ENCODE data around the gene FAT1.
A peak's percentile ranks its signal among the peaks of the same experiment; 100 is the strongest.
"Not testable (repeated sequence)": the region's sequence is repeated elsewhere in the genome, so short reads cannot be mapped to it uniquely, and the experiment has no call there.

FAT1 gene

GRCh38 chr4:186693159-186693815 lies 30.4 kb downstream of the FAT1 start:
- FAIRE-seq, result no peak

DNA sequence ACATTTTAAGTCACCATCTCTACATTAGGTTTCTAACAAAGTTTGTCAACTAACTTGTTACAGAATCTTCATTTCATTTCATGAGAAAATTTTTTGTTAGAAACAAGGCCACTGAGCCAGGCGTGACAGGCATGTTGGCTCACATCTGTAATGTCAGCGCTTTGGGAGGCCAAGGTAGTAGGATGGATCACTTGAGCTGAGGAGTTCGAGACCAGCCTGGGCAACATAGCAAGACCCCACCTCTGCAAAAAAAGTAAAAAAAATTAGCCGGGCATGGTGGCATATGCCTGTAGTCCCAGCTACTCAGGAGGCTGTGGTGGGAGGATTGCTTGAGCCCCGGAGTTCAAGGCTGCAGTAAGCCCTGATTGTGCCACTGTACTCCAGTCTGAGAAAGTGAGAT lies 32.3 kb downstream of the FAT1 start:
- no peak for FAIRE-seq

DNA sequence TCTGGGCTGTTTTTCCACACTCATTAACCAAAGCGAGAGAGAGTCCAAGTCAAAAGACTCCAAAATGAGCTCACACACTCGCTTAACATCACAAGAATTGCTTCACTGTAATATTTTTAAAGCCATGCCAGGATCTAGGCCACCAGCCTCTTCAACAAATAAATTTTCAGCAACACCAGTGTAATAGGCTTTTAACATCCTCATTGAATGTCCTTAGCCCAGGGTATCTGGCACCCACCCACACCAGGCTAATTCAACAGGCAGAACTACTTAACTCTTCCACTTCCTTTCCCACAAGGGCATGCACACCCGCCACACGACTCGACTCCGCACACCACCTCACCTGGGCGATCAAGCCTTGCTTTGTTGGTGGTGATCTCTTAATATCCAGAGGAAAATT lies 34.2 kb downstream of the FAT1 start:
- no peak for FAIRE-seq

DNA sequence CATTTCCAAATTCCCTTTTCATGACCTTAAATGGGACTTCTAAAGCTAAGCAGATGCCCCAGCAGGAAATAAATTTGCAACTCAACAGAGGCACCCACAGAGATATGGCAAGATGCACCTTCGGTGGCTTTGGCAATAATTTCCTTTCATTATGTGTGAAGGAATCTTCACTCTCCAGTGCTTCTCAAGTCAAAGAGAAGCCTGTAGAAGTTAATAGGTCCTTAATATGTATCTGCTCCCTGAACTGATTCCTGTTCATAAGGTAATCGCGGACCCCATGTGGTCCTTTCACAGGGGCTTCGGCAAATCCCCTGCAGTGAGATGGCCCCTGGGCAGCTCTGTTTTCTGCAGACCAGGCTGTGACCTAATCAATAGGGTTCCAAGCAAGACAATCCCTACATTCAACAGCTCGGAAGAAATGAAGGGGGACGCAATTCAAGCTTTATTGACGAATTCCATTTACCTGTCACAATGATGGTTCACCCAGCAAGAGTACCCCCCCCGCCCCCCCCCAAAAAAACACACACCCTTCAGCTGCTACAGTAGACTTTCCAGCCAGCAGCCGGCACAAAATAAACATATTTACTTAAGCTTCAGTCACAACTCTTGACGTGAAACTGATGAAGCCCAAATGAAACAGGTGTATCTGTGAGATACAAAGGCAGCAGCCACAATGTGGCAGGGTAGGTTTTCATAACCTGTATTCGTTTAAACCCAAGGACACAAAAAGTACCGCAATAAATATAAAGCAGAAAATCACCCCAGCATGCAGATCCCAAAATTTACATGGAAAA lies 35.3 kb downstream of the FAT1 start:
- FAIRE-seq, result no peak

GRCh38 chr4:186687265-186687664 lies 36.4 kb downstream of the FAT1 start:
- no peak for FAIRE-seq

DNA sequence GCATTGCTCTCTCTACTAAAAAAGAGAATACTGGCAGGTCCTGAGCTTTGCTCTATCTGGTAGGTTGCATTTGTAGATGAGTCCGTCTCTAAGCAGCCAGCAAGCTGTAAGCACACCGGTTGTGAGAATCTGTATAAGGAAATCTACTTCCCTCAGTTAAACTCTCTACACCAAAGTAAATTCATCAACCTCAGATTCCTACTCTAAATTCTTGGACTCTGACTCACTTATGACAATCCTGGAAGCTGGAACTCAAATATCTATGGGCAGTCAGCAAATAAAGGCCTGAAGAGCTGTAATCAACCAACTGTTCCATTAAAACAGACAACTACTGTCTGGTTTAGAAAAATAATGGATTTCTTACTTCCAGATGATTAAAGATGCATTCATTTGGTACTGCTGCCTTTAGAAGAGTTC lies 37.9 kb downstream of the FAT1 start:
- no peak for FAIRE-seq

- no peak for FAIRE-seq
Observed at GRCh38 chr4:186684889-186685309, 38.8 kb downstream of the FAT1 start.

- no peak for FAIRE-seq
Observed at GRCh38 chr4:186684220-186684619, 39.4 kb downstream of the FAT1 start.

DNA sequence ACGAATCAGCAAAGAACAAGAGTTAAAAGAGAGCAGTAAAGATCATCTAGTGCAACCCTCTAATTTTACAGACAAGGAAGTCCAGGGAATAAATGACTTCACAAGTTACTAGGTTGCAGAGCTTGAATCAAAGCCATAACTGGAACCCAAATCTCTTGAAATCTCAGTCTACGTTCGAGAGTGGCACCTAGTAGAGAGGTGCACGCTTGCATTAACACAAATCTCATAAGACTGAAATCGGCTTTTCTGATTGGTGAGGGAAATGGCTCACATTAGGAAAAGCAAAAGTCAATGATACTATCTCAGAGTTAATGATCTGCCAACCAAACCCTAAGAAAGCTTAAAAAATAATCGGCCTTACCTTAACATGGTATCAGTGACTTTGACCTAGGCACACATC lies 43.0 kb downstream of the FAT1 start:
- FAIRE-seq, result no peak

DNA sequence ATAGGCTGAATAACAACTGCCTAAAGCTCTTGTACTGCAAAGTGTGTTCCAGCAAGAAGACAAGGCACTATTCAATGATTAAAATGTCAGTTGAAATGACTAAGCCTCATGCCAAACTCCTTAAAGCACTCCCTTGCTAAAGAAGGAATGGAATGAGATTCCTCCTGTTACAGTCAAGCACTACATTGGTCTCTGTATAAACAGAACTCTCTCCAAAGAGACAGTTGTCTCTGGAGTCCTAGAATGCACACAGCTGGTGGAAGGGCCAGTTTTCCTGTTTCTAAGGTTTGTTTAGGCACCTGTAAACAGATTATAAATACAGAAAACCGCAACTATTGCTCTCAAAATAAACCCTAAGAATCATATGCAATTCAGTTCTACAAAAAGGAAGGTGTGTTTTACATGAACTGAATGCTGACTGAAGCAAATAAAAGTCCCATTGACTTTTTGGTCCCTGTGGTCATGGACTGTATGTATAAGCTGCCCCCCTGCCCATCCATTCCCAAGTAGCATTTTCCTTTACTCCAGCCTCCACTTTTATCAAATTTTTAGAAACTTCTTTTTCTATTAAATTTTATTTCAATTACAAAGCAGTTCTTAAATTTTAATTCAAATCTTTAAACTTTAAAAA lies 47.0 kb downstream of the FAT1 start:
- FAIRE-seq, result no peak

DNA sequence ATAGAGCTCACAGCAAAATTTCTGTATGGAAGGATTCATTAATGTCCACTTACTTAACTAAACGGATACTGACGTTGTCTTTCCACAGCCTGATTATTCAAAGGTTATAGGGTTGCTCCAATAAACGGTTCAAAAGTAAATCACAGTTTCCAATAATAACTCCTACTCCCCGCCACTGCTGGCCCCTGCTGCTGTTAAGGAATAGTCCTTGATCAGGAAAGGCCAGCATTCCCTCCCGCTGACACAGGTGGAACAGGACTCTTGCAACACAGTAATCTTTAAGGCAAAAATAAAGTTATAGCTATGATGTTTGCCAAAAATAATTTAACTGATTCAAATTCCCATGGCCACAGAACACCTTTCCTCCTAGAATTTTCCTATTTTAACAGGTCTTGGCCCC lies 53.9 kb downstream of the FAT1 start:
- no peak for FAIRE-seq

DNA sequence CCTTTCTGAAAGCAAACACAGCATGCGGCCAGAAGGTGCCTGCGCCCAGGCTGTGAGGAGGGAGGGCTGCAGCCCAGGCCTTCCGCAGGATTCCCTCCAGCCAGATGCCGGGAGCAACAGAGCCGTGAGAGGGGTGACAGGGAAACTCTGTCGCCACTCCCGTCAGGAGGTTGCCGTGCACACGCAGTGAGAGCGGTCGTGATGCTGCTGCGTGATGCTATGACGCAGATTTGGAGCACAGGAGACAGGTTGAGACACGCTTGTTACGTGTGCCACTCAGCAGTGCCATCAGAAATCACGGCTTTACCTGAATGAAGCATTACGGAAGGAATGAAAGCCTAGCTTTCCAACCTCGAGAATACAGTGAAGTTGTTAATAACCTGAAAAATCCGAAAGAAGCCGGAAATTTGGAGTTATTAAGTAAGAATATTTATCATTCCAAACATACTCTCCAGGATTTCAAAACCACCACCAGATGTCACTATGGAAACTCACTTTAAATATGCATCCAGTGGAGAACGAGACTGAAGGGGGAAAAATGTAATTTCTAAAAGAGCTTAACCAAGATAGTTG lies 54.4 kb downstream of the FAT1 start:
- FAIRE-seq, result no peak

- FAIRE-seq, result no peak
Observed at GRCh38 chr4:186666750-186667149, 56.9 kb downstream of the FAT1 start.

DNA sequence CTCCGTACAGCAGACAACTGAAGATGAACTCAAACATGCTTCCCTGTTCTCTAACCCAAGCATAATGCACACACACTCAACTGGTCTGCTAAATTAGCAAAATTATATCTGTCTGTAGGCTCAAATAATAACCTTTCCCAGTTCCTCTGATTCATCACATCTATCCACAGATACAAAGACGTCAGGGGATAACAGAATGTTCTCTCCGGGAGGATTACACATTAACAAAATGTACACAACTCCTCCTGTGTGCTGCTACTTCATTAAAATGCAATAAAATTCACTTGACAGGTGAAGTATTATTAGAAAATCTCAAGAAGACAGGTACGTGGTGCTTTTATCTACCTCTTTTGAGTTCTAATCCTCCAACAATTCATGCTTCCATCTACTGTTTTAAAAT lies 57.4 kb downstream of the FAT1 start:
- no peak for FAIRE-seq

GRCh38 chr4:186660403-186660802 lies 63.3 kb downstream of the FAT1 start:
- FAIRE-seq, result no peak

DNA sequence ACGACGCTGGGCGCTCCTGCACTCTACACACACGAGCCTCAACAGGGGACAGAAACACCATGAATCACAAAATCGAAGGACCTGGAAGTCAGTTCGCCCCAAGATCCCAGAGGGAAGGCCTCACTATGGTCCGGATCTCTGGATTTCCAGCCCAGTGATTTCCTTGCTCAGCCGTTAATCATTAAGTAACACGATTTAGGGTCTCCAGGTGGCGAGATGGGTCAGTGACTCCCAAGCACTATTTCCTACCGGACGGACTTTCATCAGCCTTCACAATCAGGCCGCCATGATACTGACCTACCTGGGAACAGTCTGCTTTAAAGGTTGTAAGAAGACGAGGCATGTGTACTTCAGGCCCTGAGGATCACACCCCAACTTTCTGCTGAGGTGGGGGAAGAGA lies 63.7 kb downstream of the FAT1 start:
- FAIRE-seq, result no peak

GRCh38 chr4:186659456-186659855 lies 64.2 kb downstream of the FAT1 start:
- not testable (repeated sequence) for FAIRE-seq

DNA sequence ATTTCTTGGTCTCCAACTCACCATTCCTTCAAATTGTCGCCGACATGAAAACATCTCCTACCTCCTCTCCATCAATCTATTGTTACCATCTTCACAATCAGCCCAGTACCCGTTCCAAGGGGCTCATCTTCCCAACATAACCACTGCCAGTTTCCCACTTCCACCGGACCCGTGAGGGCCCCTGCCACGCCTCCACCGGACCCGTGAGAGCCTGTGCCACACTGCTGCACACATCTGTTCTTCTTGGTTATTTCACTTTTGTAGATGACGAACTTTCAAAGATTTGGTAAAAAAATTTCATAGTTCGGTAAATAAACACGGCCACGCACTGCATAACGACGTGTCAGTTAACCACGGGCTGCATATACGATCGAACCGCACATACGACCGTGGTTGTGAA lies 65.0 kb downstream of the FAT1 start:
- no peak for FAIRE-seq

GRCh38 chr4:186657764-186658163 lies 65.9 kb downstream of the FAT1 start:
- FAIRE-seq, result no peak

DNA sequence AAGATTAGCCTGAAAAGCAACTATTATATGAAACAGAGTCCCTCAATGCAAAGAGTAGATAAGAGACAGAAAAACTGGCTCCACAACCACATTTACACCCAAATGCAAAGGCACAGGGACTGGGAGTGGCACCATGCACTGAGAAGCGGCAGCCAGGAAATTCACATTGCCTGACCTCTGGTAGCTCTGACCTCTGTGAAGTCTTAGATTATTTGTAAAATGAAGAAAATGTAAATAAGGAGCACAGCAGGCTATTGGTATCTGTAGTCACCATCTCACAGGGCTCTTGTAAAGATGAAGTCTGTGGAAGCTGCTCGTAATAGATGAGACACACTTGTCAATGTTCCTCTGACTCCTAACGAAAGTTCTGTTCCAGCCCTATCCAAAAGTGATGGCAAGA lies 69.7 kb downstream of the FAT1 start:
- FAIRE-seq, result no peak

GRCh38 chr4:186651624-186652023 lies 72.0 kb downstream of the FAT1 start:
- no peak for FAIRE-seq

GRCh38 chr4:186651181-186651603 lies 72.5 kb downstream of the FAT1 start:
- no peak for FAIRE-seq

- FAIRE-seq, result peak; percentile 87
Observed at GRCh38 chr4:186650401-186651180, 73.1 kb downstream of the FAT1 start.
